HL-60/S4 (cell line): ENCODE measurements around the gene PLEKHH1.

Experiments used
- in situ Hi-C: fragments of 300-500 bp; cut with MboI; formaldehyde crosslinking; loops from 2 replicates; pipeline ENCODE4 v1.14.3; 2022; ENCODE audit warnings: low sequenced_read_pairs

PLEKHH1 gene

DNA sequence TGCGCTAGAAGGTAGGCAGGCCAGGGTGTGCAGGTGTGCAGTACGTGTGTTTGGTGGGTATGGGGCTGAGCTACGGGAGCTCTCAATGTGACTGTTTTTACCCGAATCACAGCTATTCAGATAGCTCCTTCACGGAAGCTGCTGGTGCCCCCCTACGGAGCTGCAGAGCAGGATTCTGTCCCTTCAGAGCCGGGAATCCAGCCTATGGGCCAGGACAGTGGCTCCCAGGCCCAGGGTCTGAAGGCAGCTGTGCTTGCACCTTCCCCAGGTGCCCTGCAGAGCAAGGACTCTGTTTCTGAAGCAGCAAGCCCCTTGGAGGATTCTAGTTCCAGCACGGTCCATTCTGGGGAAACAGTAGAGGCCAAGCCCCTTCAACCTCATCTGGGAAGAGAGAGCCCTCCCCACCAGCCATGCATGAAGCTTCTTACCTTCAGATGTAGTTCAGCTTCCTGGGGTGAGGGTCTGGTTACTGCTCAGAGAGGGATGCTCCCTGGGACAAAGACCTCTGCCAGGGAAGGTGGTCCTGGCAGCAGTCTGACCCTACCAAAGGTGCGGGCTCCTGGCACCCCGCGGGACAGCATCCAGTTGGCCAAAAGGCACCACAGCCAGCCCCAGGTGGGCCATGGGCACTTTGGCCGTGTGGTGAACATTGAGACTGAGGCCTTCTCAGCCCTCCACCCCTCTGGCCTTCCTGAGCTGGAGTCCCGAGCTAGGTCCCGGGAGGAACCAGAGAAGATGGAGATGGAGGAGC, 29.1 kb downstream of the PLEKHH1 start:
- in situ Hi-C loops, result no loop called here

DNA sequence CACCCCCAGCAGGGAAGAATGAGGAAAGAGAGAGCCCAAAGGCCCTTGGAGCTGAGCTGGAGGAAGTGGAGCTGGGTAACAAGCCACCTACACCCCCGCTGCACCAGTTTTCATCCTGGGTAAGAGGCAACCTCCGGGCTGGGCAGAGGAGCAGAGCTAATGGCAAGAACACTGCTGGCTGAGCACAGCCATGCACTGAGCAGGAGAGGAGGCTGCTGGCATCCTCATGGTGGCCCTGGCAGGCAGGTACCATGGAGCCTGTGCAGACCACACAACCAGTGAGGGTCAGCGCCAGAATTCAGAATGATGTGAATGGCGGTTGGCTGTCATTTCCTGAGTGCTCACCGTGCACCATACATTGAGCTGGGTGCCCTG, 29.7 kb downstream of the PLEKHH1 start:
- in situ Hi-C loops, result no loop called here

- in situ Hi-C loops, result no loop called here
Measured at GRCh38 chr14:67564236-67564635, 31.1 kb downstream of the PLEKHH1 start.

DNA sequence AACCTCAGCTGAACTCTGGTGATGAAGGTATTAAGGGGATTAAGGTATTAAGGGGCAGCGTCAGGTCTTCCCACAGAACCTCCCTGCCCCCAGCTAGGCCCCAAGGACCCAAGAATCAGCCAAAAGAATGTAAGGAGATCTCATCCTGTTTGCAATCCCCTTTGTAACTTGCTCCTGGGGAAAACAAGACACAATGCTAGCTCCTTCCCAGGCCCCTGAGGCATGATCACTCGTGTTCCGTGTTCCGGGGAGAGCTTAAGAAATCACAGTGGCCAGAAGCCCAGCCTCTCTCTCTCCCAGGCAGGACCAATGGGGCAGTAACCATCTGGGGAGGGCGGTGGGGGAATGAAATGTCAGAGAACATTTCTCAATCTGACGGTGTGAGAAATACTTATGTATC, 33.8 kb downstream of the PLEKHH1 start:
- in situ Hi-C loops, result no loop called here

- in situ Hi-C loops, result no loop called here
Measured at GRCh38 chr14:67567654-67568053, 34.6 kb downstream of the PLEKHH1 start.

GRCh38 chr14:67569011-67569650, 36.0 kb downstream of the PLEKHH1 start:
- in situ Hi-C loops, result no loop called here

- in situ Hi-C loops, result no loop called here
Measured at GRCh38 chr14:67569651-67570290, 36.7 kb downstream of the PLEKHH1 start.

DNA sequence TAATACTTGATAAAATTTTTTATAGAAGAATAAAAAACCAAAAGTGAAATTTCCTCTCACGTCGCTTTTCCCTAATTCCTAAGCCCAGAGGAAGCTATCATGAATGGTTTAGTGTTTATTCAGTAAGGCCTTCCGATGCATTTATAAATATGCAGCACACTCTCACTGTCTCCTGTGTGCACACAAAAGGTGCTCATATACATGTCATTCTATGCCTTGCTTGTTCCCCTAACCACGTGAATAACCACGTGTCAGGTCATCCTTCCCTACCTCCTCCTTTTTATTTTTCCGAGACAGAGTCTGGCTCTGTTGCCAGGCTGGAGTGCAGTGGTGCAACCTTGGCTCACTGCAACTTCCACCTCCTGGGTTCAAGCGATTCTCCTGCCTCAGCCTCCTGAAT, 37.4 kb downstream of the PLEKHH1 start:
- in situ Hi-C loops, result no loop called here

- in situ Hi-C loops, result no loop called here
Measured at GRCh38 chr14:67571275-67571990, 38.3 kb downstream of the PLEKHH1 start.

DNA sequence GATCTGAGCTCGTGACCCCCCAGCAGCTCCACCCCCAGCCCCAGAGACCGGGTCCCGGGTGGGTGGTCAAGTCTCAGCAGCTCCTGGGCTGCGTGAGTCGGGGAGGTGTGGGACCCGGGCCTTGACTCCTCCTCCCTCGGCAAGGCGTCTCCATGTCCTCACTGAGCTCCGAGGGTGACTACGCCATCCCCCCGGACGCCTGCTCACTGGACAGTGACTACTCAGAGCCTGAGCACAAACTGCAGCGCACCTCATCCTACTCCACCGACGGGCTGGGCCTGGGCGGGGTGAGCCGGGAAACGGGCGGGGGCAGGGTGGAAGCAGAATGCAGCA, 38.9 kb downstream of the PLEKHH1 start:
- in situ Hi-C loops, result no loop called here

- in situ Hi-C loops, result no loop called here
Measured at GRCh38 chr14:67572608-67573007, 39.5 kb downstream of the PLEKHH1 start.

GRCh38 chr14:67573228-67574010, 40.3 kb downstream of the PLEKHH1 start:
- in situ Hi-C loops, result no loop called here

DNA sequence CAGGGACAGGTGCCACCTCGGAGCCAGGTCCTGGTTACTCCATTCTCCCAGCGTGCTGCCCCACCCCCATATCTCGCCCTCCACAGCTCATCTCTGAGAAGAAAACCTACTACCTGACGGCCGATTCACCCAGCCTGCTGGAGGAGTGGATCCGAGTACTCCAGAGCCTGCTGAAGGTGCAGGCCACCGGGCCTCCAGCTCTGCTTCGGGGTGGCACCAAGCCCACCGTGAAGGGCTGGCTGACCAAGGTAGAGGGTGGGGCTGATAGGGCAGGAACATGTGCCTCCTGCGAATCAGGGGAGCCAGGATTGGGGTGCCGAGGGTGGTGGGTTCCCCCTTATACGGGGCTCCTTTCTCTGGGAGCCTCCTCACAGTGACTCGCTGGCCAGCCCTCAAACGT, 41.1 kb downstream of the PLEKHH1 start:
- in situ Hi-C loops, result no loop called here

DNA sequence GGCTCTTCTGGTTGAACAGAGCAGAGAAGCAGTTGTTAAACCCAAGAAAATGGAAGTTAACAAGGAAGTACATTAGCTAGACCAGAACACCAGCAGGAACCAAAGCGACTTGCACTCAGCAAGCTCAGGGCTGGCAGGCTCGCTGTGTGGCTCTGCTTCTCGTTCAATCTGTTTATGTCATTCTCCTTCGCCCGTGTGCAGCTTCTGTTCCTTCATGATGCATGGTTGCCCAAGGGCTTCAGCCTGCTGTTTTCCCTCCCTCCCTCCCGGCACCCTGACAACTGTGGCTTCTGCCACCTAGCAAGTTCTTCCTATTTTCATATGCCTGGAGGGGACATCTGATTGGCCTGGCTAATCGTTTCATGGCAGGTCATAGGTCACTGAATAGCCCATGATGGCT, 41.7 kb downstream of the PLEKHH1 start:
- in situ Hi-C loops, result no loop called here

GRCh38 chr14:67575684-67576083, 42.6 kb downstream of the PLEKHH1 start:
- in situ Hi-C loops, result no loop called here

- in situ Hi-C loops, result no loop called here
Measured at GRCh38 chr14:67576216-67576955, 43.3 kb downstream of the PLEKHH1 start.

- in situ Hi-C loops, result no loop called here
Measured at GRCh38 chr14:67577181-67577808, 44.2 kb downstream of the PLEKHH1 start.

DNA sequence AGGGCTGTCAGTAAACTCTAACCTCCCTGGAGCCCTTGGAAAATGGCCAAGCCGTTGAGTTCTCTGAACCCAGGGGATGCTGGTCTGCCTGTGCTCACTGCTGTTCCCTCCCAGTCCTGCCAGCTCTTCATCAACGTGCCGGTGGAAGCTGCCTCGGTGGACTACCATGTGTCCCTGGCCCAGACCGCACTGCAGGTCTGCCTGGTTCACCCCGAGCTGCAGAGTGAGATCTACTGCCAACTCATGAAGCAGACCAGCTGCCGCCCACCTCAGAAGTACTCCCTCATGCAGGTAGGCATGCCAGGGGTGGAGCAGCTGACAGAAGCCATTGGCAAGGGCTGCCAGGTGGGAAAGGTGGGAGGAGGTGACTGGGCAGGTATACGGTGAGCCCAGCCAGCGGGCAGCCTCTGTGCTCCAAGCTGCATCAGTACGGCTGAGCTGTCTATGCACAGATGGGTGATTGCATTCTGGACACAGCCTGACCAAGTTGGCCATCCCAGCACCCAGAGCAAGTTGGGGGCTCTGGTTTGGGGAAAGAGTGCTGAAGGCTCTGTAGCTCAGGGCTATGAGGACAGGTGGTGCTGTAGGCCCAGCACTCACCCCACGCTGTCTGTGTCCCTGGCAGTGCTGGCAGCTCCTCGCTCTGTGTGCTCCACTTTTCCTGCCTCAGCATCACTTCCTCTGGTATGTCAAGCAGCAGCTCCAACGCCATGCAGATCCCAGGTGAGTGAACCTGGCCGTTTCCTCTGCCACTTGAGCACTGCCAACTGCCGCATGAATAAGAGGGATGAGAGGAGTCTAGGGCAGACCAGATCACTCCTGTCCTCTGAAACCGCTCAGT, 45.0 kb downstream of the PLEKHH1 start:
- in situ Hi-C loops, result no loop called here

- in situ Hi-C loops, result no loop called here
Measured at GRCh38 chr14:67579040-67579439, 46.0 kb downstream of the PLEKHH1 start.
